ENCODE data around the gene RAB6A.
"Not testable (repeated sequence)": the region's sequence is repeated elsewhere in the genome, so short reads cannot be mapped to it uniquely, and the experiment has no call there.

RAB6A gene

DNA sequence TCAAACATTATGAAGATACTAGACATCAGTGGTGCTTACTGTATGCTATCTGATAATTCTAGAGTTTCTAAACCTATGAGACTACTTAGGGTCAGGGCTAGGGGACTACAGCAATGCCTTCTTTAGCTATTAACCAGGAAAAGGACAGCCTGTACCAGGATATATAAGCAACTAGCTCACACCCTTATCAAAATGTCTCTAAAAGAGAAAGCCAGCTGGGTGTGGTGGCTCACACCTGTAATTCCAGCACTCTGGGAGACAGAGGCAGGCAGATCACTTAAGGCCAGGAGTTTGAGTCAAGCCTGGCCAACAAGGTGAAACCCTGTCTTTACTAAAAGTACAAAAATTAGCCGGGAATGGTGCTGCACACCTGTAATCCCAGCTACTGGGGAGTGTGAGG lies 55.8 kb downstream of the RAB6A start:
- WGBS (ENCODE audit: insufficient coverage) = 100% methylated on average over 1 of the region's 1 CpG
- Histone ChIP-seq H3K27ac (ENCODE audit: insufficient read depth in 1 of 2, low read depth in 1 of 2, low read length in 2 of 2, poor library complexity in 1 of 2, severe bottlenecking in 2 of 2) (no peak overlapping the region), H3K36me3 (ENCODE audit: control insufficient read depth in 4 of 4, insufficient read depth in 4 of 4, low read length in 3 of 4) (peaks cover 2 to 34% (median 10%) of the 10 kb centered on the region in 4 experiments), H3K27me3 (replicated peaks in 2 of 5; ENCODE audit: control insufficient read depth in 4 of 5, insufficient read depth in 5 of 5, low read length in 4 of 5) (no peaks in the 10 kb centered on the region), H3K4me3 (ENCODE audit: control insufficient read depth in 1 of 7, extremely low read depth in 1 of 7, insufficient read depth in 4 of 7, low read depth in 2 of 7, low read length in 6 of 7) (no peak overlapping the region), H3K9me3 (ENCODE audit: control extremely low read depth in 1 of 5, control insufficient read depth in 4 of 5, insufficient read depth in 2 of 5, low read depth in 1 of 5, low read length in 4 of 5) (no peaks in the 10 kb centered on the region), H3K4me1 (ENCODE audit: control extremely low read depth in 1 of 4, control insufficient read depth in 4 of 4, insufficient read depth in 4 of 4, low read length in 3 of 4) (no peaks in the 10 kb centered on the region)
- DNase-seq = no peak
- ChIA-PET POLR2A (no interaction called here), CTCF (no interaction called here)

DNA sequence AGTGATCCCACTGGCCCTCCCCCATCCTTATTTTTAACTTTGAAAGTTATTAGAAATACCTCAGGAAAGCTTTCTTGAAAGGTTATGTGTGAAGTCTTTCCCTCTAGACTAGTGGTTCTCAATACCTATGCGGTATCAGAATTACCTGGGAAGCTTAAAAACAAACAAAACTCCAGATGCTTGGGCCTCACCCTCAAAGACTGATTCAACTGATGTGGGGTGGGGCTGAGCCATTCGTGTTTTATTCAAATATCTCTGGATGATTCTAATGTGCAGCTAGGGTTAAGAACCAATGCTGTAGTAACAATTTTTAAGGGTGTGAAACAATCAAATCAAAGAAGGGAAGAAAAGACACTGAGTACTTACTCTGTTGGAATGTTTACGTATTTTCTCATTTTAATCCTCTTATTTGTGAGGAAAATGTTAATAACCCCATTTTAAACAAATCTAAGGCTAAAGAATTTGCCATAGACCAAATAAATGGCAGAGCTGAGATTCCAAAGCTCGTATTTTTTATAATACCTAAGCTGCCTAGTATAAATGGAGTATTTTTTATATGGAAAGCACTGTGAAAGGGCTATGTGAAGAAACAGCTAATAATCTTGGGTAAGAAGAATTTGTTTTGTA lies 66.9 kb downstream of the RAB6A start:
- peaks cover 0 to 6% (median 5%) of the 10 kb centered on the region in 4 experiments for H3K36me3 ChIP-seq (ENCODE audit: control insufficient read depth in 4 of 4, insufficient read depth in 4 of 4, low read length in 3 of 4)
- H3K9me3 ChIP-seq (ENCODE audit: control extremely low read depth in 1 of 5, control insufficient read depth in 4 of 5, insufficient read depth in 2 of 5, low read depth in 1 of 5, low read length in 4 of 5) = no peaks in the 10 kb centered on the region
- ChIA-PET POLR2A (no interaction called here), CTCF (interaction anchor here (0.6 to 1.3 kb wide), 3 partner anchors 20 to 80 kb away, joined by 3 to 4 read pairs (median 3); no protein-coding TSS in a partner anchor)
- no peak overlapping the region for H3K27ac ChIP-seq (ENCODE audit: insufficient read depth in 1 of 2, low read depth in 1 of 2, low read length in 2 of 2, poor library complexity in 1 of 2, severe bottlenecking in 2 of 2)
- H3K4me1 ChIP-seq (ENCODE audit: control extremely low read depth in 1 of 4, control insufficient read depth in 4 of 4, insufficient read depth in 4 of 4, low read length in 3 of 4) = no peaks in the 10 kb centered on the region
- H3K4me3 ChIP-seq (ENCODE audit: control insufficient read depth in 1 of 7, extremely low read depth in 1 of 7, insufficient read depth in 4 of 7, low read depth in 2 of 7, low read length in 6 of 7) = no peak overlapping the region
- WGBS (ENCODE audit: insufficient coverage) = 100% methylated on average over 2 of the region's 4 CpGs
- H3K27me3 ChIP-seq (replicated peaks in 2 of 5; ENCODE audit: control insufficient read depth in 4 of 5, insufficient read depth in 5 of 5, low read length in 4 of 5) = no peaks in the 10 kb centered on the region
- no peak for DNase-seq

DNA sequence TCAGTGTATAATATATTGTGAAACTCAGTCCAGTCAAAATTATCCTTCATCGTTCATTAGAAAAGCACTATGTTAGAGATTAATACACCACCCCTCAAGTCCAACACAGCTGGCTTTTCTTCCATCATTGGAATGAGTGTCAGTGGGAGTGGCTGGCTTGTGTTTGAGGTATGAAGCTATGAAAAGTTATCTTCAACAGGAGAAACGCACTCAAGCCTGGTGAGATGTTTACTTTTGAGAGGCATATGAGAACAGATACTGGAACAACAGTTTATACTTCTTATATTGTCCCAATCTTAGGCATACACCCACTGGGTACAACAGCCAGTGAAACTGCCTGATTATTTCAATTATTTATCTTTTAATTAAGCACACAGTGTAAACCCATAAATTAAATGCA lies 80.2 kb downstream of the RAB6A start:
- Histone ChIP-seq H3K4me1 (ENCODE audit: control extremely low read depth in 1 of 4, control insufficient read depth in 4 of 4, insufficient read depth in 4 of 4, low read length in 3 of 4) (no peaks in the 10 kb centered on the region), H3K27me3 (replicated peaks in 2 of 5; ENCODE audit: control insufficient read depth in 4 of 5, insufficient read depth in 5 of 5, low read length in 4 of 5) (no peaks in the 10 kb centered on the region), H3K4me3 (ENCODE audit: control insufficient read depth in 1 of 7, extremely low read depth in 1 of 7, insufficient read depth in 4 of 7, low read depth in 2 of 7, low read length in 6 of 7) (no peak overlapping the region), H3K36me3 (ENCODE audit: control insufficient read depth in 4 of 4, insufficient read depth in 4 of 4, low read length in 3 of 4) (peaks cover 0 to 9% (median 8%) of the 10 kb centered on the region in 4 experiments), H3K9me3 (ENCODE audit: control extremely low read depth in 1 of 5, control insufficient read depth in 4 of 5, insufficient read depth in 2 of 5, low read depth in 1 of 5, low read length in 4 of 5) (no peaks in the 10 kb centered on the region), H3K27ac (ENCODE audit: insufficient read depth in 1 of 2, low read depth in 1 of 2, low read length in 2 of 2, poor library complexity in 1 of 2, severe bottlenecking in 2 of 2) (no peak overlapping the region)
- ChIA-PET CTCF (interaction anchor here (0.9 to 1.0 kb wide), 2 partner anchors 10 to 19 kb away, joined by 3 to 8 read pairs; no protein-coding TSS in a partner anchor), POLR2A (no interaction called here)
- no CpG with 5 or more reads among the region's 2 CpGs for WGBS (ENCODE audit: insufficient coverage)
- DNase-seq = no peak

DNA sequence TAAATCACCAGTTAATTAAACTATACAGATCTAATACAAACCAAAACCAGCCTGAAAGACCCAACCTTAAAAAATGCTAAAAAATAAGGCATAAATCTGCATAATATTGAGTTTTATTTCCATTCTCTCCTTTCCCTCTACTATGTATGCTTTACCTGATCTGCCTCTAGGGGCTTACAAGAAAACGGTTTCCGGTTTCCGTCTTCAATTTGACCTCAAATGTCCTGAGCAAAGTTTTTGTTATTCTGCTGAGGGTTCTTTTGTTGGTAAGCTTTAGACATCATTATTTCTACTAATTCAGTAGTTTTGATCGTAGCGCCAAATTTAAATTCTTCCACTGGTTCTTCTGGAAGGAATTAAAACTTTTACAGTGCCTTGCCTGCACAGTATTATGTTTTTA lies 84.3 kb downstream of the RAB6A start:
- WGBS (ENCODE audit: insufficient coverage) = no CpG with 5 or more reads among the region's 5 CpGs

DNA sequence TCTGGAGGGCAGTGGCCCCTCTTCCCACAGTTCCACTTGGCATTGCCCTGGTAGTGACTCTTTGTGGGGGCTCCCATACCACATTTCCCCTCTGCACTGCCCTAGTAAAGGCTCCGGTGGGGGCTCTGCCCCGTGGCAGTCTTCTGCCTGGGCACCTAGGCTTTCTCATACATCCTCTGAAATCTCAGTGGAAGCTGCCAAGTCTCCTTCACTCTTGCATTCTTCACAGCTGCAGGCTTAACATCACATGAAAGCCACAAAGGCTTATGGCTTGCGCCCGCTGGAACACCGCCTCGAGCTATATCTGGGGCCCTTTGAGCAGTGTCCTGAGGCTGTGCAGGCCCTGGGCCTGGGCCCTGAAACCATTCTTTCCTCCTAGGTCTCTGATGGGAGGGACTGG lies 89.2 kb downstream of the RAB6A start:
- WGBS (ENCODE audit: insufficient coverage) = 97% methylated on average over 6 of the region's 6 CpGs
- no peaks in the 10 kb centered on the region for H3K4me1 ChIP-seq (ENCODE audit: control extremely low read depth in 1 of 4, control insufficient read depth in 4 of 4, insufficient read depth in 4 of 4, low read length in 3 of 4)
- peaks cover 0 to 2% (median 0%) of the 10 kb centered on the region in 4 experiments for H3K36me3 ChIP-seq (ENCODE audit: control insufficient read depth in 4 of 4, insufficient read depth in 4 of 4, low read length in 3 of 4)
- no peak overlapping the region for H3K27ac ChIP-seq (ENCODE audit: insufficient read depth in 1 of 2, low read depth in 1 of 2, low read length in 2 of 2, poor library complexity in 1 of 2, severe bottlenecking in 2 of 2)
- H3K27me3 ChIP-seq (replicated peaks in 2 of 5; ENCODE audit: control insufficient read depth in 4 of 5, insufficient read depth in 5 of 5, low read length in 4 of 5) = no peaks in the 10 kb centered on the region
- DNase-seq = no peak
- no peaks in the 10 kb centered on the region for H3K9me3 ChIP-seq (ENCODE audit: control extremely low read depth in 1 of 5, control insufficient read depth in 4 of 5, insufficient read depth in 2 of 5, low read depth in 1 of 5, low read length in 4 of 5)
- ChIA-PET CTCF (interaction anchor here (1.0 to 1.7 kb wide), 4 partner anchors 10 to 117 kb away, joined by 3 to 12 read pairs (median 4); no protein-coding TSS in a partner anchor), POLR2A (no interaction called here)
- no peak overlapping the region for H3K4me3 ChIP-seq (ENCODE audit: control insufficient read depth in 1 of 7, extremely low read depth in 1 of 7, insufficient read depth in 4 of 7, low read depth in 2 of 7, low read length in 6 of 7)

More for the DNA sequence above, 84.3 kb downstream of the RAB6A start:
- H3K4me1 ChIP-seq (ENCODE audit: control extremely low read depth in 1 of 4, control insufficient read depth in 4 of 4, insufficient read depth in 4 of 4, low read length in 3 of 4); H3K27me3 ChIP-seq (replicated peaks in 2 of 5; ENCODE audit: control insufficient read depth in 4 of 5, insufficient read depth in 5 of 5, low read length in 4 of 5); DNase-seq; H3K4me3 ChIP-seq (ENCODE audit: control insufficient read depth in 1 of 7, extremely low read depth in 1 of 7, insufficient read depth in 4 of 7, low read depth in 2 of 7, low read length in 6 of 7); H3K36me3 ChIP-seq (ENCODE audit: control insufficient read depth in 4 of 4, insufficient read depth in 4 of 4, low read length in 3 of 4); POLR2A ChIA-PET; H3K27ac ChIP-seq (ENCODE audit: insufficient read depth in 1 of 2, low read depth in 1 of 2, low read length in 2 of 2, poor library complexity in 1 of 2, severe bottlenecking in 2 of 2); H3K9me3 ChIP-seq (ENCODE audit: control extremely low read depth in 1 of 5, control insufficient read depth in 4 of 5, insufficient read depth in 2 of 5, low read depth in 1 of 5, low read length in 4 of 5): not testable (repeated sequence)
- CTCF ChIA-PET = interaction anchor here (0.5 to 1.0 kb wide), 3 partner anchors 13 to 55 kb away, joined by 4 to 5 read pairs (median 4); no protein-coding TSS in a partner anchor

DNA sequence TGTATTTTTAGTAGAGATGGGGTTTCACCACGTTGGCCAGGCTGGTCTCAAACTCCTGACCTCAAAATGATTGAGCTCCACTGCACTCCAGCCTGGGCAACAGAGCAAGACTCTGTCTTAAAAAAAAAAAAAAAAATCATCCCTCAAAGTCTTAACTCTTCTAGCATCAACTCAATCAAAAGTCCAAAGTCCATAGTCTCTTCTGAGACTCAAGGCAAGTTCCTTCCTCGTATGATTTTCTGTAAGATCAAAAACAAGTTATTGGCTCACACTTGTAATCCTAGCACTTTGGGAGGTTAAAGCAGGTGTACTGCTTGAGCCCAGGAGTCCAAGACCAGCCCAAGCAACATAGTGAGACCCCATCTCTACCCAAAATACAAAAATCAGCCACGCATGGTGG lies 90.1 kb downstream of the RAB6A start:
- ChIA-PET CTCF (interaction anchor here (0.9 to 1.7 kb wide), 3 partner anchors 9 to 45 kb away, joined by 3 to 12 read pairs (median 5); no protein-coding TSS in a partner anchor), POLR2A (no interaction called here)
- H3K27ac ChIP-seq (ENCODE audit: insufficient read depth in 1 of 2, low read depth in 1 of 2, low read length in 2 of 2, poor library complexity in 1 of 2, severe bottlenecking in 2 of 2) = no peak overlapping the region
- peaks cover 0 to 2% (median 0%) of the 10 kb centered on the region in 4 experiments for H3K36me3 ChIP-seq (ENCODE audit: control insufficient read depth in 4 of 4, insufficient read depth in 4 of 4, low read length in 3 of 4)
- H3K4me1 ChIP-seq (ENCODE audit: control extremely low read depth in 1 of 4, control insufficient read depth in 4 of 4, insufficient read depth in 4 of 4, low read length in 3 of 4) = no peaks in the 10 kb centered on the region
- 100% methylated on average over 2 of the region's 3 CpGs for WGBS (ENCODE audit: insufficient coverage)
- H3K4me3 ChIP-seq (ENCODE audit: control insufficient read depth in 1 of 7, extremely low read depth in 1 of 7, insufficient read depth in 4 of 7, low read depth in 2 of 7, low read length in 6 of 7) = no peak overlapping the region
- H3K27me3 ChIP-seq (replicated peaks in 2 of 5; ENCODE audit: control insufficient read depth in 4 of 5, insufficient read depth in 5 of 5, low read length in 4 of 5) = no peaks in the 10 kb centered on the region
- no peaks in the 10 kb centered on the region for H3K9me3 ChIP-seq (ENCODE audit: control extremely low read depth in 1 of 5, control insufficient read depth in 4 of 5, insufficient read depth in 2 of 5, low read depth in 1 of 5, low read length in 4 of 5)
- no peak for DNase-seq

DNA sequence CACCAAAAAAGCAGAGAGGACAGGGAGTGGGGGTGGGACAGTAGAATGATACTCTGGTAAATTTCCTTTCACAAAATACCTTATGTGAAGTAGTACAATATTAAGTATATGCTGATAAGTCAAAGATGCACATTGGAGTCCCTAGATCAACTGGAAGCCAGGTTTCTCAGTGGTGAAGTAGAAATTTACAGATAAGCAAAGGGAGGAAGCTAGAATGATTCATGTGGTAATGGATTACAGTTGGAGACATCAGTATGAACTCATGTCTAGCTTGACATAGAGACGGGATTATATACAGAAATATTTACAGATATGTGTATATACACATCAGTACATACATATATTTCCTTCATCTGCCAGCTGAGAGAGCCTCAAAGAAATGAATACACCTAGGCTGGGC lies 93.0 kb downstream of the RAB6A start:
- POLR2A ChIA-PET = no interaction called here
- no CpG with 5 or more reads among the region's 1 CpG for WGBS (ENCODE audit: insufficient coverage)

More for the DNA sequence above, 93.0 kb downstream of the RAB6A start:
- CTCF ChIA-PET = interaction anchor here (0.9 to 1.1 kb wide), 2 partner anchors 11 to 42 kb away, joined by 3 to 4 read pairs; no protein-coding TSS in a partner anchor
- peaks cover 0 to 6% (median 3%) of the 10 kb centered on the region in 4 experiments for H3K4me1 ChIP-seq (ENCODE audit: control extremely low read depth in 1 of 4, control insufficient read depth in 4 of 4, insufficient read depth in 4 of 4, low read length in 3 of 4)
- no peaks in the 10 kb centered on the region for H3K9me3 ChIP-seq (ENCODE audit: control extremely low read depth in 1 of 5, control insufficient read depth in 4 of 5, insufficient read depth in 2 of 5, low read depth in 1 of 5, low read length in 4 of 5)
- no peak overlapping the region for H3K27ac ChIP-seq (ENCODE audit: insufficient read depth in 1 of 2, low read depth in 1 of 2, low read length in 2 of 2, poor library complexity in 1 of 2, severe bottlenecking in 2 of 2)
- H3K27me3 ChIP-seq (replicated peaks in 2 of 5; ENCODE audit: control insufficient read depth in 4 of 5, insufficient read depth in 5 of 5, low read length in 4 of 5) = no peaks in the 10 kb centered on the region
- H3K4me3 ChIP-seq (ENCODE audit: control insufficient read depth in 1 of 7, extremely low read depth in 1 of 7, insufficient read depth in 4 of 7, low read depth in 2 of 7, low read length in 6 of 7) = no peak overlapping the region
- H3K36me3 ChIP-seq (ENCODE audit: control insufficient read depth in 4 of 4, insufficient read depth in 4 of 4, low read length in 3 of 4) = no peaks in the 10 kb centered on the region
- DNase-seq = peak in 2 of 3 donors; percentile 27 to 68

All from common myeloid progenitor, CD34-positive (primary cell).